Activated T-cell treated with anti-CD3 and anti-CD28 coated beads for 48 hours (primary cell): ENCODE measurements around the gene SAC3D1.
"Not testable (repeated sequence)": the region's sequence is repeated elsewhere in the genome, so short reads cannot be mapped to it uniquely, and the experiment has no call there.

Experiments
- DNase-seq: peaks from one replicate; pipeline ENCODE4 v3.0.0-alpha.2; 2020; ENCODE audit warnings: low read depth

SAC3D1 gene

GRCh38 chr11:65040847-65041622 lies at the start of gene SAC3D1:
SAC3D1 (plus strand) TSS chr11:65041210; CDS start chr11:65041293, 83 bp downstream.
- DNase-seq, result peak; percentile 89

GRCh38 chr11:64994318-64994717 lies 46.7 kb upstream of the SAC3D1 start:
- DNase-seq, result no peak

- no peak for DNase-seq
Measured at GRCh38 chr11:64996327-64996709, 44.7 kb upstream of the SAC3D1 start.

GRCh38 chr11:64996710-64997380 lies 44.2 kb upstream of the SAC3D1 start, which contains the start of gene BATF2:
BATF2 (minus strand) TSS chr11:64996971; CDS start chr11:64996914, 57 bp downstream.
- no peak for DNase-seq

- no peak for DNase-seq
Measured at GRCh38 chr11:64998141-64998540, 42.9 kb upstream of the SAC3D1 start.

- DNase-seq, result no peak
Measured at GRCh38 chr11:64998690-64999431, 42.1 kb upstream of the SAC3D1 start.

GRCh38 chr11:64999478-64999877 lies 41.5 kb upstream of the SAC3D1 start:
- DNase-seq, result no peak

GRCh38 chr11:65002706-65003105 lies 38.3 kb upstream of the SAC3D1 start:
- DNase-seq, result no peak

GRCh38 chr11:65003282-65003681 lies 37.7 kb upstream of the SAC3D1 start:
- DNase-seq, result no peak

GRCh38 chr11:65003968-65004367 lies 37.0 kb upstream of the SAC3D1 start:
- DNase-seq, result not testable (repeated sequence)

- DNase-seq, result no peak
Measured at GRCh38 chr11:65008016-65008415, 33.0 kb upstream of the SAC3D1 start.

GRCh38 chr11:65008873-65009272 lies 32.1 kb upstream of the SAC3D1 start:
- no peak for DNase-seq

- DNase-seq, result peak; percentile 88
Measured at GRCh38 chr11:65013130-65013887, 27.7 kb upstream of the SAC3D1 start.

- DNase-seq, result peak; percentile 84
Measured at GRCh38 chr11:65013888-65014725, 26.9 kb upstream of the SAC3D1 start, which contains the start of gene ARL2. ARL2 (plus strand) TSS chr11:65014160; CDS start chr11:65014208, 48 bp downstream.

- no peak for DNase-seq
Measured at GRCh38 chr11:65014726-65015227, 26.2 kb upstream of the SAC3D1 start.

- no peak for DNase-seq
Measured at GRCh38 chr11:65016705-65017104, 24.3 kb upstream of the SAC3D1 start.

- no peak for DNase-seq
Measured at GRCh38 chr11:65017937-65018336, 23.1 kb upstream of the SAC3D1 start.

GRCh38 chr11:65019824-65020223 lies 21.2 kb upstream of the SAC3D1 start:
- DNase-seq, result no peak

GRCh38 chr11:65021003-65021402 lies 20.0 kb upstream of the SAC3D1 start:
- no peak for DNase-seq

GRCh38 chr11:65021509-65021908 lies 19.5 kb upstream of the SAC3D1 start:
- no peak for DNase-seq

- not testable (repeated sequence) for DNase-seq
Measured at GRCh38 chr11:65023502-65023901, 17.5 kb upstream of the SAC3D1 start.
